GM19035 (cell line): ENCODE measurements around the gene TNRC6C.
A peak's percentile ranks its signal among the peaks of the same experiment; 100 is the strongest.
"Not testable (repeated sequence)": the region's sequence is repeated elsewhere in the genome, so short reads cannot be mapped to it uniquely, and the experiment has no call there.

Source experiments
- ATAC-seq: cut with Tn5 transposase; IDR thresholded peaks from one replicate; pipeline ENCODE4 v1.9.1; 2021; ENCODE audit not compliant: unreplicated experiment

The TNRC6C gene

DNA sequence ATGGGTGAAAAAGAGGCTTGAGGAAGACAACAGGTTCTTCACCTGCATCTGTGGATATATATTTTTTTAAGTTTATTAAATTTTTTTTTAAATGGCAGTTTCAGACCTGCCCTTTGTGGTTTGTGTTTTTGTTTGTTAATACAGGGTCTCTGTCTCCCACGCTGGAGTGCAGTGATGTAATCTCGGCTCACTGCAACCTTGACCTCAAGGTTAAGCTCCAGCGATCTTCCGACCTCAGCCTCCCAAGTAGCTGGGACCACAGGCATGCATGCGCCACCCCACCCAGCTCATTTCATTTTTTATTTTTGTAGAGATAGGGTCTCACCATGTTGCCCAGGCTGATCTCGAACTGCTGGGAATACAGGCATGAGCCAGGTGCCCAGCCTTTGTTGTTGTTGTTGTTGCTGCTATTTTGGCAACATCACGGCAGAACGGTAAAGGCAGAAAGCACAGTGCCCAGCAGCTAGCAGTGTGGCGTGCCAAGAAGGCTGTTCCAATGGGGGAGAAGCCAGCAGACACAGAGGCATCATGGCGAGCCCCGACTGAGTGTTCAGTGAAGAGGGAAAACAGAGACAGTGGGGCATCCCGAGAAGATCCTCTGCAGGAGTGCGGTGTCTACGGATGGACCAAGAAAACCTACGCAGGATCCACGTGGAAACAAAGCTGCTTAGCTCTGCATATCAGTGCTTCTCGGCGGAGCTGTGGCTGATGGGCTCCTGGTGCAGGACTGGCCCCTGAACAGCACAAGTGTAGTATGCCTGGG lies 150.4 kb downstream of the TNRC6C start:
- ATAC-seq, result no peak

DNA sequence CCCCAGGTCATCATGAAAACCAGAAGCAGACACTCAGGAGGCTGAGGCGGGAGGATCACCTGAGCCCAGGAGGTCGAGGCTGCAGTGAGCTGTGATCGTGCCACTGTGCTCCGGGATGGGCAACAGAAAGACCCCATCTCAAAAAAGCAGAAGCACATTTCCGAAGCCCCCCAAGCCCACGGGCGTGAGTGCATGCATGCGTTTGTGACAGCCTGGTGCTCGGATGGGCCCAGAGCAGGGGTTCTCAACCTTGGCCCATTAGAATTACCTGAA lies 150.9 kb downstream of the TNRC6C start:
- ATAC-seq, result no peak

- ATAC-seq, result no peak
Measured at GRCh38 chr17:78110363-78111015, 152.0 kb downstream of the TNRC6C start.

GRCh38 chr17:78111016-78111726 lies 152.7 kb downstream of the TNRC6C start:
- ATAC-seq, result no peak

DNA sequence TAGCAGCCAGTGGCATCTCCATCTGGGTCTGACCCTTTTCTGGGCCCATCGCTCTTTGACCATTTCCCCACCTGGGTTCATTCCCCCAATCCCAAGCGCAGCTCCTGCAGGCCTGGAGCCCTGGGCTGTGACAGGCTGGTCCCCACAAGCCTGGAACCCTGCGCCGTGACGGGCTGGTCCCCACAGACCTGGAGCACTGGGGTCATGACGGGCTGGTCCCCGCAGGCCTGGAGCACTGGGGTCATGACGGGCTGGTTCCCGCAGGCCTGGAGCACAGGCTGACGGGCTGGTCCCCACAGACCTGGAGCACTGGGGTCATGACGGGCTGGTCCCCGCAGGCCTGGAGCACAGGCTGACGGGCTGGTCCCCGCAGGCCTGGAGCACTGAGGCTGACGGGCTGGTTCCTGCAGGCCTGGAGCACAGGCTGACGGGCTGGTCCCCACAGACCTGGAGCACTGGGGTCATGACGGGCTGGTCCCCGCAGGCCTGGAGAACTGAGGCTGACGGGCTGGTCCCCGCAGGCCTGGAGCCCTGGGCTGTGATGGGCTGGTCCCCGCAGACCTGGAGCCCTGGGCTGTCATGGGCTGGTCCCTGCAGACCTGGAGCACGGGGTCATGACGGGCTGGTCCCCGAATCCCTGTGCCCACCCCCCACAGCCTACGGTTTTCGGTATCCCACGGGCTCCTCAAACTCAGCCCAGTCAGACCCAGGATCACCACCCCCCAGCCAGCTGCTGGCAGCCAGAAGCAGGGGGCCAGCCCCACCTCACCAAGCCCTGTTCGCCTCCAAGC lies 153.4 kb downstream of the TNRC6C start:
- ATAC-seq, result no peak

DNA sequence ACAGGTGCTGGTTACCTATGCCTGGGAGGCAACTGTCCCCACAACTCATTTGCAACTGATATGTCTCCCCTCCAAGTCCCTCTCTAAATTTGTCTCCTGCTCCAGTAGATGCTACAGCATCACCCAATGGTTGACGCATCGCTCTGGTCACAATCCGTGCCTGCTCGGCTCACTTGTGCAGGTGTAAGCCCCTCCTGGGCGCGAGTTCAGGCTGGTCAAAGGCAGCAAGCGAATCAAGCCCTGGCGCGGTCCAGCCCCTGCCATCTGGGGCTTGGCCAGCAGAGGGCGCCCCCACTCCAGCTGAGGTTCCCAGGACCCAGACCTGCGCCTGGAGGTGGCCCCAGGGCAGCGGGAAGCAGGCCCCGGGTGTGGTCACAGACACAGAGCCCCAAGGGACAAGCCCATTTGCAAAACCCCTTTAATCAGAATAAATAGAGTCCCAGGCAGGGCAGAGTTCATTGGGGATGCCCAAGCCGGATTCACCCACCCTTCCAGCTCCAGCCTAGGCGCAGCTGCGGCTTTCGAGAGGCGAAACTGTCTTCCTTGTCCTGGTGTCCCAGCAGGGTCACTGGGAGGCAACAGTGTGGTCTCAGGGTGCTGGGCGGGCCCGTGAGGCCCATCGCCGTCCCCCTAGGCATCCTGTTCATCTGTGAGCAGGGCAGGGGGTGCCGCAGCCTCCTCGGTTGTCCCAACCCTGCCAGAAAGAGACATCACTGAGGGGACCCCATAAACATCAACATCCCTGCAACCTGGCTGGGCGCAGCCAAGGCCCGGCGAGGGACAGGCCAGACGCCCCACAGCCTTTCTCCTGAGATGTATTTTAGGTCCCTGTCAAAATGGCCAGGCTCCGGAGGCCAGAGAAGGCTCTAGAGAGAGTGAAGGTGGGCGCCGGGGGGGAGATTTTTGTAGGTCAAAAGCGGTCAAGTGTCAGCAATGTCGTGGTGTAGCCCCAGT lies 154.3 kb downstream of the TNRC6C start:
- ATAC-seq, result peak; percentile 69

- ATAC-seq, result no peak
Measured at GRCh38 chr17:78113804-78114785, 155.6 kb downstream of the TNRC6C start.

- ATAC-seq, result no peak
Measured at GRCh38 chr17:78114831-78115723, 156.6 kb downstream of the TNRC6C start.

- not testable (repeated sequence) for ATAC-seq
Measured at GRCh38 chr17:78115803-78116202, 157.3 kb downstream of the TNRC6C start.

DNA sequence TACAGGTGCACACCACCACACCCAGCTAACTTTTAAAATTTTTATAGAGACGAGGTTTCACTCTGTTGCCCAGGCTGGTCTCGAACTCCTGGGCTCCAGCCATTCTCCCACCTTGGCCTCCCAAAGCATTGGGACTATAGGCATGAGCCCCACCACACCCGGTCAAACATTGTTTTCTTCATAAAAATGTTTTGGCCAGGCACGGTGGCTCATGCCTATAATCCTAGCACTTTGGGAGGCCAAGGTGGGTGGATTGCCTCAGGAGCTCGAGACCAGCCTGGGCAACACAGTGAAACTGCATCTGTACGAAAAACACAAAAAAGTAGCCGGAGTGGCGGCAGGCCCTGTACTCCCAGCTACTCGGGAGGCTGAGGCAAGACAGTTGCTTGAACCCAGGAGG lies 157.9 kb downstream of the TNRC6C start:
- ATAC-seq, result no peak

DNA sequence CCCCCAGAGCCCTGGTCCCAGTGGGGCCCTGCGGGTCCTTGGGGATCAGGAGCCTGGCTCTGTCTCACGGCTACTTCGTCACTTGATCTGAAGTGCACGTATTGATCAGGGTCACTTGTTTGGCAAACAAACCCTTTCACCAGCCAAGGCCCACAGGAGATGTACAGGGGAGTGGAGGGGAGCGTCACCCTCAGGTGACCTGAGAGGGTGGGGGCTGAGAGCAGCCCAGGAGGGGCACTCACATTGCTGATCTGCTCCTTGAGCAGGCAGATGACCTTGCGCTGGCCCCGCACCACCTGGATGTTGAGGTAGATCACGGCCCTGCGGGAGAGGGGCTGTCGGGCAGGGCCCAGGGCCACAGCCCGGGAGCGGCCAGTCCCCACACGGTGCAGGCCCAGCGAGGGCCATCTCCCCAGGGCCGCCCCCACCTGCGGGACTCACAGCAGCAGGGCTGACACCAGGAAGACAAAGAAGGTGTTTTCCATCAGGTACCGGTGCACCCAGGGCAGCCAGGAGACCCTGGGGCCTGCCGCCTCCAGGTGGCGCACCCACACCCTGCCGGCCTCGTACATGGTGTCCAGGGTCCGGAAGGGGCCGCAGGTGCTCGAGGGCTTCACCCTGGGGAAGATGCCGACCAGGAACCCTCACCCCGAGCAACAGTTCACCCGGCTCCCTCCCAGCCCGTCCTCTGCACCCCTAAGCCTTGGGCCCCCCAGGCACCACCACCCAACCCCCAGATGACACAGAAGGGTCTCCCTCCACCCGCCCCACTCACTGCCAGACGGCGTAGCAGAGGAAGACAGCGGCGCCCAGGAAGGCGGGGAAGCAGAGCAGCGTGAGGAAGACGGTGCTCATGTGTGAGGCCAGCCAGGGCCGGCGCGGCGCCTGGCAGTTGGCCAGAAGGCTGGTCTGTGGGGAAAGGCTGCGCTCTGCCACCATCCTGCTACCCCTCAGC lies 158.8 kb downstream of the TNRC6C start:
- ATAC-seq, result no peak

DNA sequence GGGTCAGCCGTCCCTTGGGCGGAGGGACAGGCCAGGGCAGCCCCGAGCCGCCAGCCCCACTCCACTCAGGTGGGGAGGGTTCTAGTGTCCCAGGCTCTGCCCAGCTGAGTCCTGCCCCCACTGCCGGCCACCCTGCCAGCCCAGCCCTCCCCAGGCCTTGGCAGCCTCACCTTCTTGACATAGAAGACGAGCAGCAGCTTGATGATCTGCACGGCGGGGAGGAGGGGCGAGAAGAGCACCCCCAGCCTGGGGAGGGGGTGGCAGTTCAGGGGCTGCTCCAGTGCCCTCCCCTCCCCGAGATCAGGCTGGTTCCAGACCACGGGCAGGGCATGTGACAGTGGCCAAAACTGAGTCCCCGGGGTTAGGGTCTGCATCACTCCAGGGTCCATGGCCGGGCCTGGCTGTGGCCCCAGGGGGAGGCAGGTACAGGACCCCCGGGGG lies 160.3 kb downstream of the TNRC6C start:
- ATAC-seq, result no peak

GRCh38 chr17:78120537-78120936 lies 162.0 kb downstream of the TNRC6C start:
- ATAC-seq, result no peak

DNA sequence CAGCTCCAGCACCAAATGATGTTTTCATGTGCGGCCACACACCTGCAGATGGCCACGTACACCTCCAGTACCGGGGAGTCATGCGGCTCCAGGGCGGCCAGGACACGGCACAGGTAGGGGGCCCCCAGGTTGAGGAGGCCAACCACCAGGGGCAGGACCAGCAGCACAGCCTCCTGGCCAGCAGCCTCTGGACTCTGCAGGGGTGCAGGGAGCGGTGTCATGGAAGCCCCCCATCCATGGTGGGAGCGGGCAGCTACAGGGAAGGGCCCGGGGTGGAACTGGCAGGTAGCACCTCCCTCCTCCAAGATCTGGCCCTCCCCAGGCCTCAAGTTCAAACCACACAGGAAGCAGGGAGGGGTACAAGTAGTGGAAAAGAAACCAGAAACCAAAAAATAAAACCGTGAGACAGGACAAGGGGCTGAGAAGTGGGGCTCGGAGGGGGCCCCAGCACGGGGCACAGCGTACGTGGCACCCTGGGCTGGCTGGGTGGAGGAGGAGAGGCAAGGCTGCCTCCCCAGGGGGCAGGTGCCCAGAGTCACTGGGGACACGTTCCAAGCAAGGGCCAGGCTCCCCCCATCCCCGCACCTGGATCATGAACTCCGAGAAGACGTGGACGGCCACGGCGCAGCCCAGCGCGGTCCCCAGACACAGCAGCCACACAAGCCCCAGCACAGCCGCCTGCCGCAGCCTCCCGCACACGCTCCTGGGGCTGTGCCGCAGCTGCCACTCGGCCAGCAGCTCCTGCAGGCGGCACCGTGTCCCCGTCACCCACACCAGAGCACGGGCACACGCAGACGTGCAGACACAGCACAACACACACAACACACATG lies 162.7 kb downstream of the TNRC6C start:
- ATAC-seq, result no peak

- no peak for ATAC-seq
Measured at GRCh38 chr17:78121801-78122215, 163.3 kb downstream of the TNRC6C start.
